IPS-NIHi11 (cell line): ENCODE results near the gene PXN.
"Not testable (repeated sequence)": the region's sequence is repeated elsewhere in the genome, so short reads cannot be mapped to it uniquely, and the experiment has no call there.

Experiments
- DNase-seq: peaks from one replicate; pipeline ENCODE4 v3.0.0; 2012; ENCODE audit warnings: mixed read lengths, low spot score

The PXN gene

GRCh38 chr12:120225852-120226640 is 39.5 kb downstream of the PXN start:
- DNase-seq, result no peak

GRCh38 chr12:120225200-120225558 is 40.4 kb downstream of the PXN start:
- DNase-seq, result no peak

- peak; percentile 59 for DNase-seq
Measured at GRCh38 chr12:120224304-120225199, 41.0 kb downstream of the PXN start.

GRCh38 chr12:120223458-120224303 is 41.8 kb downstream of the PXN start:
- no peak for DNase-seq

DNA sequence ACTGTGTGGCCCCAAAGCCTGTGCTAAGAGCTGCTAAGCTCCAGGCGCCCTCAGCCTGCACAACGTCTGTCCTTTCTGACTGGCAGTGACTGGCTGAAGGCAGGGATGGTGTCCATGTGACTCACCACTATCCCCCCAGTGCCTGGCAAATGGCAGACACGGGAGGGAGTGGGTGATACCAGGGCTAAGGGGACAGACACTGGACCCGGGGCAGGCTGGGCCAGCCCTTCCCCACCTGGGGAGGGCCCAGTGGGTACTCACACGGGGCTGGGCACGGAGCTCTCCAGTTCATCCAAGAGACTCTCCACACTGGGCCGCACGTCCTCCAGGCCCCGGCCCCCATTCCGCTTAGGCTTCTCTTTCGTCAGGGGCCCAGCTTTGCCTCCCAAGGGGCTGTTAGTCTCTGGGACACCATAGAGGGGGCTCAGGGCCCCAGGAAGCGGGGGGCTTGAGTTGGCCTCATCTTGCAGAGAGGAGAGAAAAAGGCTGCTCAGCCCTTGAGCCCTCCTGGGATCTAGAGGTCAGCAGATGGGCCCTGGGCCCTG is 43.2 kb downstream of the PXN start:
- no peak for DNase-seq

- no peak for DNase-seq
Measured at GRCh38 chr12:120221576-120221900, 44.0 kb downstream of the PXN start.

DNA sequence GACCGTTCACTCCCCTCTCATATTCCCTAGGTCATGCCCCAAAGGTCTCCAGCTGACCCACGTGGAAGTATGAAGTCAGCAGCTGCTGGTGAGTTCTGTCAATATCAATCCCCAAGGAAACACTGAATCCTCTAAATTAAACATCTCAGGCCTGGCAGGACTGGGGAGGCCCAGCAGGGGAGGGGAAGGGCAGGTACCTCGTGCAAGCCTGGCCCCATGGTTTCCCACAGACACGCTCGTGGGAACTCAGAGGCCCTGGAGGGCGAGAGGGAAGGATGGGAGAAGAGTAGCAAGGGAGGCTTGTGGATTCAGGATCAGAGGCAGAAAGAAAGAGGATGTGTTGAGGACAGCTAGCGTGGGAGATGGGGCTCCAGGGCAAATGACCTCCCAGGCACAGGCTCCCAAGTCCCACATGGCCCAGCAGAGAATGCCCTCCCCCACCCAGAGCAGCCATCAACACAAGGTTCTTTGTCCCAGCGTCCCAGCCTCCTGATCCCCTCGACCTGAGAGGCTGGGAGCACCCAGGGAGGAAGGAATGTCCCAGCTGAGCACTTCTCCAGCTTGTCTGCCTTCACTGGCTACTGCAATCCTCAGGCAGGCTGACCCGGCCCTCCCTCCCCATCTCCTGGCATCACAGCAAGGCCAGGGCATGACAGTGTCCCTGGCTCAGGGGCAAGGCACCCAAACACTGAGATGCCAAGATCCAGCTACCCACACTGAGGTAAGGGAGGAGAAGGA is 44.5 kb downstream of the PXN start:
- no peak for DNase-seq

- no peak for DNase-seq
Measured at GRCh38 chr12:120218680-120219606, 46.6 kb downstream of the PXN start.

- no peak for DNase-seq
Measured at GRCh38 chr12:120216742-120217605, 48.6 kb downstream of the PXN start.

DNA sequence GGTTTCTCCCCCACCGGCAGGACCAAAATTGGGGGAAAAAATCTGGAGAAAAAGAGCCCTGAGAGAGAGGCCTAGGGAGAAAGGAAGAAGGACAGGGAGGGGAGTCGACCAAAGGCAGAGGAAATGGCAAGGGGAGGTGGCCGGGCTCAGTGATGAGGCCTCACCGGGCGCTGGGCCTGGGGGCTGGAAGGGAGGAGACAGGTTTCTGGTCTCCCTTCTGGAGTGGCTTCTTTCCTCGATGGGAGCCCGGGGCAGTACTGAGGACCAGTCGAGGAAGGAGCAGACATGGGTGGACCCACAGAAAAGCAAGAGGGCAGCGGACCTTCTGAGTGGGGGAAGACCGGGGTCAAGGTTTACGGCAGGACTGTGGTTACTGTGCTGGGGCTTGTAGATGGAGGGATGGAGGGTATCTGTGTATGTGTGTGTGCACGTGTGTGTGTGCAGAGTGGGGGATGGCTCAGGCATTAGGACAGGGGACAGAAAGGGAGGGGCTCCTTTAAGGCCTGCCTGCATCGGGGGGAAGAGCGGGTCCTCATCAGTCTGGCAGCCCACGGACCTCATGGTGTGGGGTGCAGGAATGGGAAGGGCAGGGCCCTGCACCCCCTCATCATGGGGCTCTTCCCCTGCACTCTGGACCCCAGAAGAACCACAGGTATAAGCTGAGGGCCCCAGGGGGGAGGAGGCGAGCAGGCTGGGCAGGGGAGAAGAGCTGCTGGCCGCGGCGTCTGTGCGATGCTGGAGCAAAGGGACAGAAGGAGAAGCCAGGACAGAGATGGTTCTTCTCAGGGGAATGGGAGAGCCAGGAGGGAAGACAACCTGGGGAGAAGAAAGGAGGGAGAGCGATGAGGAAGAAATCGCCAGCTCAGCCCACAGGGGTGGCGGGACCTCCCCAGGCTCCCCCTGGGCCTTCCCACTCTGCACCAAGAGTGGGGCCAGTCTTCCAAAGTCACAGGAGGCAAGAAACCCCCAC is 49.5 kb downstream of the PXN start:
- no peak for DNase-seq

DNA sequence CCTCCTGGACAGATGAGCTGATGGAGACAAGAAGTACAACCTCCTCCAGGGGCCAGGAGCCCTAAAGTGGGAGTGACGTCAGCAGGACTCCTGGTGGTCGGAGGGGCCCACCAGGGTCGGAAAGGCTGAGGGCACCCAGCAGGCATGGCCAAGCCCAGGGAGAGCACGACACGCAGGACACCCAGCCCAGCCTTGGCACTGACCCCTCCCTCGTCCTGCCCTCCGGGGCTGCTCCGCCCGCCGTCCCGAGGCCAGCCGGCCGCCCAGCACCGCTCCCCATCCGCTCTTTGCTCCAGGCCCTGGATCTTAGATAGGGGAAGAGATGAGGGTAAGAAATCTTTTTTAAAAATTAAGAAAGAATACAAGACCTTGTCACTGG is 50.2 kb downstream of the PXN start:
- DNase-seq, result no peak

GRCh38 chr12:120214626-120215356 is 50.7 kb downstream of the PXN start:
- no peak for DNase-seq

DNA sequence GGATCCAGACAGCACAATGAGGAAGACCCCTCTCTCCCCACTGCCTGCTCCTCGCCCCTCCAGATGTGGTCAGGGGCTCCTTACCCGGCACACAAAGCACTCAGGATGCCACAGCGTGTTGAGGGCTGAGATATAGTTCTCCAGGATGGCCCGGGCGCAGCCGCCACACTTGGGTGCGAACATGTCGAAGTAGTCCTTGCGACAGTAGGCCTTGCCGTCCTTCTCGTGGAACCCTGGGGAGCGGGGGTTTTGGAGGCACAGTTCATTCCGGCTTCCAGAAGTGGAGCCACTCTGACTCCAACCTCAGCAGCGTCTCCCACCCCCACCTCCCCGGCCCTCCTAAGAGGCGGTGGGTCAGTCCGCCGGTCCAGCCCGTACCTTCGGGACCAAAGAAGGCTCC is 51.8 kb downstream of the PXN start:
- peak; percentile 5 for DNase-seq

- not testable (repeated sequence) for DNase-seq
Measured at GRCh38 chr12:120213182-120213581, 52.3 kb downstream of the PXN start.

DNA sequence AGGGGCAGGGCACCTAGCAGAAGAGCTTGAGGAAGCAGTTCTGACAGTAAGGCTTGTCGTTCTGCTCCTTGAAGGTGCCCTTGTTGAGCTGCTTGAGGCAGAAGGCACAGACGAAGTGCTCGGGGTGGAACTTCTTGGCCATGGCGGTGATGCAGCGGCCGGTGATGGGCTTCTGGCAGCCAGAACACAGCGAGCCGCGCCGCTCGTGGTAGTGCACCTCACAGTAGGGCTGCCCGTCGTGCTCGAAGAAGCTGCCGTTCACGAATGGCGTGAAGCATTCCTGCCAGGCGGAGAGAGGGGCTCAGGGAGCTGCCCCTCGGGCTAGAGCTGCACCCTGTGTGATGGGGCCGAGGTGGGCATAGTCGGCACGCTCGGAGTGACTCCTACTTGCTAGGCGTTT is 53.2 kb downstream of the PXN start:
- DNase-seq, result peak; percentile 8

DNA sequence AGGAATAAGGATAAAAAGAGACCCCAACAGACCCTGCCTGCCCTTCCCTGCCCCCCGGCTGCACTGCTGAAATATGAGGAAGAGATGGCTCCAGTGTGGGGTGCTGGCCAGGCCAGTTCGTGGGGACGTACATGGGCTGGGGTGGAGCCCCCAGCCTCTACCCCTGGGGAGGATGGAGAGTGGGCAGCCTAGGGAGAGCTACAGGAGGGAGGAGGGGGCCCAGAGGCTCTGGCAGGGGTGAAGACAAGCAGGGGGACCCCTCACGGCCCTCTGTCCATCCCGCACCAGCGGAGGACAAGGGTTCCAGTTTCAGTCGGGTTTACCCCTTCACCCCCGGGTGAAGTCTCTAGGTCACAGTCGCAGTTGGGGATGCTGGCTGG is 53.6 kb downstream of the PXN start:
- DNase-seq, result peak; percentile 4

- DNase-seq, result peak; percentile 5
Measured at GRCh38 chr12:120211243-120211903, 54.2 kb downstream of the PXN start.
